SK-N-SH (cell line): Measurements from ENCODE around the gene ETV6. TPM values are rescaled to one million over a fixed set of nuclear protein-coding genes. Genes with fewer than 3 reads are reported as not detected.

Source experiments
- CTCF ChIA-PET: fragments of 300-600, 350-600 bp; formaldehyde crosslinking; extraction: SDS; loops from one replicate; lab custom pipeline; 2021; lab: Yijun Ruan, JAX
- POLR2A ChIA-PET: fragments of 350-600 bp; sonication (Branson Sonifier 250); formaldehyde crosslinking; extraction: SDS; loops from one replicate; lab custom pipeline; 2020; ENCODE audit warnings: antibody characterized with exemption, inconsistent platforms; lab: Yijun Ruan, JAX
- DNase-seq: peaks from one replicate; pipeline ENCODE4 v3.0.0; 2012
- H2AFZ ChIP-seq: fragments of 200-600 bp; sonication (generic); 2 replicates; pipeline ENCODE4 v1.8.1; 2016; ENCODE audit warnings: antibody characterized with exemption, mild to moderate bottlenecking, low read depth
- H3F3A ChIP-seq: fragments of 200-600 bp; sonication (generic); replicated peaks from 2 replicates; pipeline ENCODE3; 2016; ENCODE audit warnings: antibody characterized with exemption, mild to moderate bottlenecking; ENCODE audit not compliant: insufficient read depth
- H3K27ac ChIP-seq, 2 experiments: fragments of 200-500 bp in 1 of 2; fragments of 200-600 bp in 1 of 2; sonication (Bioruptor generic) in 1 of 2; sonication (generic), shearing (Covaris generic) in 1 of 2; 2 replicates each; pipeline versions ENCODE4 v1.5.1 to v1.6.1; 2014 to 2016; ENCODE audit warnings: low read depth in 2 of 2, inconsistent platforms in 1 of 2, low read length in 1 of 2, mild to moderate bottlenecking in 1 of 2, mixed read lengths in 1 of 2
- H3K27me3 ChIP-seq: fragments of 200-600 bp; sonication (generic), shearing (Covaris generic); 2 replicates; pipeline ENCODE4 v1.6.1; 2016; ENCODE audit warnings: mixed run types; ENCODE audit not compliant: insufficient read depth
- H3K36me3 ChIP-seq, 2 experiments: fragments of 200-500 bp in 1 of 2; fragments of 200-600 bp in 1 of 2; sonication (Bioruptor generic) in 1 of 2; sonication (generic) in 1 of 2; replicated peaks in 1 of 2; 2 replicates each; pipeline versions ENCODE3 to v1.5.1; 2014 to 2016; ENCODE audit warnings: low read length in 1 of 2, mild to moderate bottlenecking in 1 of 2; ENCODE audit not compliant: insufficient read depth in 2 of 2, control insufficient read depth in 1 of 2
- H3K4me1 ChIP-seq, 2 experiments: fragments of 200-500 bp in 1 of 2; fragments of 200-600 bp in 1 of 2; sonication (Bioruptor generic) in 1 of 2; sonication (generic), shearing (Covaris generic) in 1 of 2; 2 replicates each; pipeline versions ENCODE4 v1.5.1 to v1.6.1; 2014 to 2016; ENCODE audit warnings: low read depth in 1 of 2, low read length in 1 of 2, mixed run types in 1 of 2; ENCODE audit not compliant: insufficient read depth in 2 of 2, control insufficient read depth in 1 of 2
- H3K4me2 ChIP-seq: fragments of 200-600 bp; sonication (generic), shearing (Covaris generic); 2 replicates; pipeline ENCODE4 v1.6.1; 2017; ENCODE audit warnings: mixed run types
- H3K4me3 ChIP-seq, 2 experiments: fragments of 200-500 bp in 1 of 2; fragments of 200-600 bp in 1 of 2; sonication (Bioruptor generic) in 1 of 2; sonication (generic), shearing (Covaris generic) in 1 of 2; 2 replicates each; pipeline versions ENCODE4 v1.5.1 to v1.8.1; 2014 to 2016; ENCODE audit warnings: low read depth in 2 of 2, inconsistent platforms in 1 of 2, low read length in 1 of 2, mild to moderate bottlenecking in 1 of 2, mixed read lengths in 1 of 2, moderate library complexity in 1 of 2
- H3K79me2 ChIP-seq: fragments of 200-600 bp; sonication (generic); 2 replicates; pipeline ENCODE4 v1.8.1; 2017; ENCODE audit warnings: mild to moderate bottlenecking; ENCODE audit not compliant: insufficient read depth
- H3K9ac ChIP-seq: fragments of 200-600 bp; sonication (generic); 2 replicates; pipeline ENCODE4 v1.6.1; 2017; ENCODE audit warnings: mixed run types
- H3K9me2 ChIP-seq: fragments of 200-600 bp; sonication (generic); 2 replicates; pipeline ENCODE4 v1.6.1; 2017; ENCODE audit warnings: mixed run types
- H3K9me3 ChIP-seq: fragments of 200-600 bp; sonication (generic); 2 replicates; pipeline ENCODE4 v1.6.1; 2017; ENCODE audit warnings: mixed run types, mild to moderate bottlenecking, moderate library complexity
- H4K20me1 ChIP-seq: fragments of 200-600 bp; sonication (generic); 2 replicates; pipeline ENCODE4 v1.6.1; 2017; ENCODE audit warnings: mild to moderate bottlenecking, mixed run types; ENCODE audit not compliant: insufficient read depth
- CHD2 ChIP-seq: fragments of 150-350 bp; IDR thresholded peaks from 2 replicates; pipeline ENCODE4 v1.6.1; 2018; ENCODE audit warnings: low read length; ENCODE audit not compliant: partially characterized antibody
- EP300 ChIP-seq, 2 experiments: IDR thresholded peaks; 2 replicates each; pipeline versions ENCODE4 v1.4.0 to v1.6.1; 2012; ENCODE audit warnings: borderline replicate concordance in 1 of 2, low read depth in 1 of 2, low read length in 1 of 2
- FOXJ3 ChIP-seq: sonication (generic); formaldehyde crosslinking; IDR thresholded peaks from 2 replicates; pipeline ENCODE4 v1.5.1; 2020; ENCODE audit warnings: mild to moderate bottlenecking, missing genetic modification reagents
- GATA2 ChIP-seq: sonication (generic); formaldehyde crosslinking; IDR thresholded peaks from 2 replicates; pipeline ENCODE4 v1.5.0; 2020; ENCODE audit warnings: mild to moderate bottlenecking, missing genetic modification reagents
- JUND ChIP-seq: IDR thresholded peaks from 2 replicates; pipeline ENCODE4 v1.4.0; 2012
- PBX3 ChIP-seq: IDR thresholded peaks from 2 replicates; pipeline ENCODE4; 2012
- POLR2AphosphoS5 ChIP-seq: IDR thresholded peaks from 2 replicates; pipeline ENCODE4 v1.6.1; 2012; ENCODE audit warnings: low read depth, low read length
- REST ChIP-seq: IDR thresholded peaks from 2 replicates; pipeline ENCODE4 v1.6.1; 2012; ENCODE audit warnings: mild to moderate bottlenecking, low read depth, low read length, moderate library complexity
- RFX5 ChIP-seq: IDR thresholded peaks from 2 replicates; pipeline ENCODE4 v1.6.1; 2012; ENCODE audit warnings: mild to moderate bottlenecking, improper control_type of control experiment, low read length
- SIN3A ChIP-seq: IDR thresholded peaks from 2 replicates; pipeline ENCODE4 v1.6.1; 2012; ENCODE audit warnings: low read depth, mild to moderate bottlenecking, low read length, moderate library complexity, borderline replicate concordance
- TAF1 ChIP-seq: IDR thresholded peaks from 2 replicates; pipeline ENCODE4 v1.6.1; 2012; ENCODE audit warnings: low read depth, mild to moderate bottlenecking, low read length, moderate library complexity, borderline replicate concordance
- TCF12 ChIP-seq: IDR thresholded peaks from 2 replicates; pipeline ENCODE4 v1.4.0; 2012
- TEAD4 ChIP-seq: IDR thresholded peaks from 2 replicates; pipeline ENCODE4 v1.4.0; 2012; ENCODE audit warnings: mild to moderate bottlenecking, borderline replicate concordance; ENCODE audit not compliant: insufficient read depth
- USF1 ChIP-seq: IDR thresholded peaks from 2 replicates; pipeline ENCODE4 v1.4.0; 2012; ENCODE audit warnings: low read depth, borderline replicate concordance
- whole genome bisulfite sequencing: methylation state at CpG from one replicate; pipeline ENCODE4 v1.1.6; 2017; ENCODE audit warnings: low lambda C conversion rate; 5-methylcytosine and 5-hydroxymethylcytosine counted together
- polyA plus RNA-seq, 3 experiments: library from polyadenylated mRNA; depleted of rRNA; stranded (reverse); fragments of >200 nt; gene quantifications; 2 replicates each; pipeline ENCODE4 v1.2.3, GENCODE V29; 2012

Gene ETV6
- polyA plus RNA-seq, 1 of the 3 experiments (the other 2 are of a cell fraction) = 4.0 TPM

- H3K9me2 ChIP-seq = no peaks in the 10 kb centered on the region
- POLR2A ChIA-PET = interaction anchor here (0.7 kb wide), 1 partner anchor 38 kb away, joined by 3 read pairs; no protein-coding TSS in a partner anchor
- no peaks in the 10 kb centered on the region for H3K36me3 ChIP-seq
- H3F3A ChIP-seq = peaks cover 11% of the 10 kb centered on the region
- no peaks in the 10 kb centered on the region for H3K27me3 ChIP-seq
- peaks cover 92% of the 10 kb centered on the region for H3K79me2 ChIP-seq
- DNase-seq = no peak
- CTCF ChIA-PET = interaction anchor here (2.3 kb wide), 1 partner anchor 379 kb away, joined by 8 read pairs; no protein-coding TSS in a partner anchor
- peaks cover 16 to 39% of the 10 kb centered on the region in 2 experiments for H3K4me1 ChIP-seq
- no peak overlapping the region for H3K9ac ChIP-seq
- WGBS = 98% methylated on average over 4 of the region's 4 CpGs
- no peak for TF ChIP-seq REST
- no peak for TF ChIP-seq PBX3
- TF ChIP-seq GATA2 (CRISPR knock-in tag) = no peak
- no peak for TF ChIP-seq TAF1
- no peak for TF ChIP-seq POLR2AphosphoS5
- no peak for TF ChIP-seq FOXJ3 (CRISPR knock-in tag)
- TF ChIP-seq TEAD4 = no peak
- no peak for TF ChIP-seq EP300 (IDR thresholded peaks at IDR 0.05; ENCODE audit: borderline replicate concordance in 1 of 2, low read depth in 1 of 2, low read length in 1 of 2)
- TF ChIP-seq SIN3A = no peak
- TF ChIP-seq JUND = no peak
- H3K4me3 ChIP-seq = no peak overlapping the region
- H3K4me2 ChIP-seq = no peak overlapping the region
- H2AFZ ChIP-seq = no peak overlapping the region
- H3K9me3 ChIP-seq = no peaks in the 10 kb centered on the region
- peaks cover 33% of the 10 kb centered on the region for H4K20me1 ChIP-seq
- no peak overlapping the region for H3K27ac ChIP-seq
Observed at GRCh38 chr12:11654338-11654737, 4.9 kb downstream of the ETV6 start.

GRCh38 chr12:11654802-11655201 is 5.3 kb downstream of the ETV6 start:
- 96% methylated on average over 2 of the region's 2 CpGs for WGBS
- DNase-seq = no peak
- Histone ChIP-seq H3K4me3 (no peak overlapping the region), H3K36me3 (no peaks in the 10 kb centered on the region), H3F3A (peaks cover 11% of the 10 kb centered on the region), H3K9ac (no peak overlapping the region), H3K9me2 (no peaks in the 10 kb centered on the region), H3K9me3 (no peaks in the 10 kb centered on the region), H4K20me1 (peaks cover 37% of the 10 kb centered on the region), H3K27ac (no peak overlapping the region), H3K79me2 (peaks cover 96% of the 10 kb centered on the region)
- no peak for TF ChIP-seq TCF12
- no peak for TF ChIP-seq FOXJ3 (CRISPR knock-in tag)
- no peak for TF ChIP-seq USF1
- TF ChIP-seq RFX5 = no peak
- no peak for TF ChIP-seq CHD2
- no peak for TF ChIP-seq SIN3A
- TF ChIP-seq, all 33 proteins: peak for 0
- ChIA-PET POLR2A (interaction anchor here (0.7 kb wide), 1 partner anchor 39 kb away, joined by 3 read pairs; no protein-coding TSS in a partner anchor), CTCF (interaction anchor here (2.3 kb wide), 1 partner anchor 378 kb away, joined by 8 read pairs; no protein-coding TSS in a partner anchor)
- H2AFZ ChIP-seq = no peak overlapping the region
- H3K4me1 ChIP-seq = peaks cover 16 to 39% of the 10 kb centered on the region in 2 experiments
- H3K4me2 ChIP-seq = no peak overlapping the region
- H3K27me3 ChIP-seq = no peaks in the 10 kb centered on the region
